Measurements from ENCODE around the gene RBMXL3. TPM values are rescaled to one million over a fixed set of nuclear protein-coding genes. Genes with fewer than 3 reads are reported as not detected.

The RBMXL3 gene
- total and polyA plus RNA-seq, 10 donors: not detected

DNA sequence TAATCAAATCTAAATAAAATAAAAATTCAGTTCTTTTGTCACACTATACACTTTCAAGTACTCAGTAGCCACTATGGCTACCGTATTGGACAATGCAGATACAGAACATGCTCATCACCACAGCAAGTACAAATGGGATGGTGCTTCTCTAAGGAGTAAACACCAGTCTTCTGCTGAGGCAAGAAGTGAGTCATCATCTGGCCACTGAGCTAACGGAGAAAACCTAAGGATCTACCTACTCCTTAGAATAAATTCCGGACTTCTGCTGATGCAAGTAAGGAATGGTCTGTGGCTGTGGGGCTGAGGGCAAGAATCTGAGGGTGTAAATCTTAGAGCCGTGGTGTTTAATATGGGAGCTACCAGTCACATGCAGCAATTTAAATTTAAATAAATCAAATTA is 11.3 kb upstream of the RBMXL3 start:
- no peaks in the 10 kb centered on the region for H3K9me3 ChIP-seq
- 79 to 94% (median 89%) methylated on average over 4 of the region's 4 CpGs for WGBS, 5 donors
- DNase-seq: no peak
- H3K27ac ChIP-seq: no peak overlapping the region
- H3K27me3 ChIP-seq (replicated peaks in 1 of 7): no peaks in the 10 kb centered on the region
- intact Hi-C loops (cut with DNase I; ENCODE audit: low total_unique reads): no loop called here
- no peaks in the 10 kb centered on the region for H3K4me1 ChIP-seq
- no peak for TF ChIP-seq CTCF (IDR thresholded peaks at IDR 0.05 in 8 of 11, conservative IDR thresholded peaks at IDR 0.05 in 3 of 11)
- no peak for TF ChIP-seq POLR2AphosphoS5 (IDR thresholded peaks at IDR 0.05)
- no peak for TF ChIP-seq POLR2A (IDR thresholded peaks at IDR 0.05)
- H3K36me3 ChIP-seq: no peaks in the 10 kb centered on the region
- no peak overlapping the region for H3K4me3 ChIP-seq

GRCh38 chrX:115178473-115178872 is 10.7 kb upstream of the RBMXL3 start:
- Histone ChIP-seq H3K4me3 (no peak overlapping the region), H3K36me3 (no peaks in the 10 kb centered on the region), H3K27me3 (replicated peaks in 1 of 7) (no peaks in the 10 kb centered on the region), H3K27ac (no peak overlapping the region), H3K9me3 (no peaks in the 10 kb centered on the region), H3K4me1 (no peaks in the 10 kb centered on the region)
- 48 to 96% (median 81%) methylated on average over 1 of the region's 1 CpG for WGBS, 5 donors
- intact Hi-C loops (cut with DNase I; ENCODE audit: low total_unique reads): no loop called here
- TF ChIP-seq POLR2A (IDR thresholded peaks at IDR 0.05) (no peak), CTCF (IDR thresholded peaks at IDR 0.05 in 8 of 11, conservative IDR thresholded peaks at IDR 0.05 in 3 of 11) (no peak), POLR2AphosphoS5 (IDR thresholded peaks at IDR 0.05) (no peak)
- DNase-seq: no peak

GRCh38 chrX:115183980-115184379 is 5.2 kb upstream of the RBMXL3 start:
- Histone ChIP-seq H3K4me3 (no peak overlapping the region), H3K4me1 (no peaks in the 10 kb centered on the region), H3K27ac (no peak overlapping the region), H3K27me3 (replicated peaks in 1 of 7) (no peaks in the 10 kb centered on the region), H3K9me3 (no peaks in the 10 kb centered on the region), H3K36me3 (no peaks in the 10 kb centered on the region)
- no peak for DNase-seq
- intact Hi-C loops (cut with DNase I; ENCODE audit: low total_unique reads): no loop called here
- no peak for TF ChIP-seq CTCF (IDR thresholded peaks at IDR 0.05 in 8 of 11, conservative IDR thresholded peaks at IDR 0.05 in 3 of 11)
- no peak for TF ChIP-seq POLR2A (IDR thresholded peaks at IDR 0.05)
- 79 to 98% (median 90%) methylated on average over 2 of the region's 2 CpGs for WGBS, 5 donors

GRCh38 chrX:115189646-115190635 is 731 bp downstream of the RBMXL3 start:
- TF ChIP-seq POLR2A (IDR thresholded peaks at IDR 0.05) (no peak), POLR2AphosphoS5 (IDR thresholded peaks at IDR 0.05) (no peak), CTCF (IDR thresholded peaks at IDR 0.05 in 8 of 11, conservative IDR thresholded peaks at IDR 0.05 in 3 of 11) (no peak)
- H3K9me3 ChIP-seq: peaks cover 0 to 21% (median 15%) of the 10 kb centered on the region in 8 donors
- no peaks in the 10 kb centered on the region for H3K36me3 ChIP-seq
- H3K27me3 ChIP-seq (replicated peaks in 1 of 7): no peaks in the 10 kb centered on the region
- no peak overlapping the region for H3K4me3 ChIP-seq
- no peak for DNase-seq
- 94 to 100% (median 95%) methylated on average over 5 to 76 of the region's 76 CpGs for WGBS, 5 donors
- no peaks in the 10 kb centered on the region for H3K4me1 ChIP-seq
- H3K27ac ChIP-seq: no peak overlapping the region
- intact Hi-C loops (cut with DNase I; ENCODE audit: low total_unique reads): no loop called here
